ENCODE data around the gene RGP1.

The RGP1 gene

GRCh38 chr9:35776018-35776417, 26.9 kb downstream of the RGP1 start:
- no peak for DNase-seq

- DNase-seq: no peak
Observed at GRCh38 chr9:35778496-35778895, 29.4 kb downstream of the RGP1 start.

GRCh38 chr9:35781066-35781465, 32.0 kb downstream of the RGP1 start:
- no peak for DNase-seq

- DNase-seq: no peak
Observed at GRCh38 chr9:35783418-35783817, 34.3 kb downstream of the RGP1 start.

GRCh38 chr9:35789541-35789940, 40.5 kb downstream of the RGP1 start:
- no peak for DNase-seq

GRCh38 chr9:35790025-35790384, 40.9 kb downstream of the RGP1 start:
- DNase-seq: no peak

- peak; percentile 86 for DNase-seq
Observed at GRCh38 chr9:35790385-35791296, 41.6 kb downstream of the RGP1 start.

- peak; percentile 64 for DNase-seq
Observed at GRCh38 chr9:35791297-35791921, 42.3 kb downstream of the RGP1 start, which contains the start of gene NPR2. NPR2 (plus strand) TSS chr9:35791591; CDS start chr9:35792409, 818 bp downstream.

- no peak for DNase-seq
Observed at GRCh38 chr9:35792024-35792813, 43.1 kb downstream of the RGP1 start.

GRCh38 chr9:35792826-35793225, 43.7 kb downstream of the RGP1 start:
- no peak for DNase-seq

GRCh38 chr9:35793461-35793860, 44.4 kb downstream of the RGP1 start:
- DNase-seq: no peak

GRCh38 chr9:35795695-35796094, 46.6 kb downstream of the RGP1 start:
- DNase-seq: no peak

GRCh38 chr9:35797311-35798109, 48.4 kb downstream of the RGP1 start:
- no peak for DNase-seq

GRCh38 chr9:35798658-35799374, 49.7 kb downstream of the RGP1 start:
- peak; percentile 96 for DNase-seq

- DNase-seq: no peak
Observed at GRCh38 chr9:35800530-35800929, 51.4 kb downstream of the RGP1 start.

GRCh38 chr9:35801328-35802128, 52.4 kb downstream of the RGP1 start:
- no peak for DNase-seq

- no peak for DNase-seq
Observed at GRCh38 chr9:35806101-35806500, 57.0 kb downstream of the RGP1 start.
